ENCODE data around the gene TRIM38.
A peak's percentile ranks its signal among the peaks of the same experiment; 100 is the strongest.

Gene TRIM38

DNA sequence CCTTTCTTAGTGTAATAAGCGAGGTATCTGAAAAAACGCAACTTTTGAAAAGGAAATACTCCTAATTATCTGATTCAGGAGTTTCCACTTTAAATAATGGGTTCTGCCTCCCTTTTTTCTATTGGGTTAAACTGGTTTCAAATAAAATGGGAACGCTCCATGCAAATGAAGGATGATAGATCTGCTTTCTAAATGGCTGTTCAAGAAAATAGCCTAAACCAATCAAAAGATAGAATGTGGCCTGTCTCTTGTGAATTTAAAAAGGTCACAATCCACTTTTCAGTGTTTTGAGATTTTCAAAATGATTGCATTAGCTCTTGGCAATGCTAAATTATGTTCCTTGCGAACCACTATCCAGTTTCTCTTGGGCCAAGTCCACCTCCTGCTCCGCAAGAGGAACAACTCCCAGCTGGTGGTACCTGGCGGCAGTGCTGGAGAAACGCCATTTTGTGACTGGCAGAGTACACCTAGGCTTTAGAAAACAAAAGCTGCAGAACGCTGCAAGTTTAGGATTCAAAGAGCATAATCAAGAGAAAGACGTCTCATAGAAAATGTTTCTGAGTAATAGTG is 56.7 kb downstream of the TRIM38 start:
- Histone ChIP-seq H3K27me3 (ENCODE audit: control insufficient read depth in 1 of 2, insufficient read depth in 2 of 2, low read length in 2 of 2) (no peaks in the 10 kb centered on the region), H3K36me3 (ENCODE audit: control insufficient read depth in 1 of 2, insufficient read depth in 2 of 2, low read length in 2 of 2) (no peaks in the 10 kb centered on the region), H3K4me3 (ENCODE audit: low read depth in 1 of 2, low read length in 2 of 2) (no peak overlapping the region), H3K27ac (ENCODE audit: low read depth, low read length) (no peak overlapping the region), H3K4me1 (ENCODE audit: control insufficient read depth in 1 of 2, insufficient read depth in 2 of 2, low read length in 2 of 2) (peaks cover 5% of the 10 kb centered on the region in 2 donors), H3K9ac (ENCODE audit: low read depth in 1 of 2, low read length in 2 of 2) (no peak overlapping the region), H3K9me3 (ENCODE audit: control insufficient read depth in 1 of 2, low read length in 2 of 2) (no peaks in the 10 kb centered on the region)

DNA sequence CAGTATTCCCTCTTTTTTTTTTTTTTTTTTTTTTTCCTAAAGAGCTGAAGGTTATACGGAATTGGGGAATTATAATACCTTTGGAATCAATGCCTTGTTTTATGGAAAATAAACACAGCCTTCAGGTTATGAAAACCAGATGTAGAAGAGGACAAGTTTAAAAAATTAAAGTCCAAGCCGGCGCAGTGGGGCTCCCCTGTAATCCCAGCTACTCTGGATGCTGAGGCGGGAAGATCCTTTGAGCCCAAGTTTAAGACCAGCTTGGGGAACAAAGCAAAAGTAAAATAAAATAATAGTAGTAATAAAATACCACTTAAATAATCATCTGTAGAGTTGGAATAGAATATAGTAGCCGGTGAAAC is 57.3 kb downstream of the TRIM38 start:
- no peaks in the 10 kb centered on the region for H3K27me3 ChIP-seq (ENCODE audit: control insufficient read depth in 1 of 2, insufficient read depth in 2 of 2, low read length in 2 of 2)
- no peaks in the 10 kb centered on the region for H3K9me3 ChIP-seq (ENCODE audit: control insufficient read depth in 1 of 2, low read length in 2 of 2)
- H3K9ac ChIP-seq (ENCODE audit: low read depth in 1 of 2, low read length in 2 of 2), result peak overlapping the region in 1 of 2 donors; percentile 92
- no peaks in the 10 kb centered on the region for H3K36me3 ChIP-seq (ENCODE audit: control insufficient read depth in 1 of 2, insufficient read depth in 2 of 2, low read length in 2 of 2)
- H3K4me1 ChIP-seq (ENCODE audit: control insufficient read depth in 1 of 2, insufficient read depth in 2 of 2, low read length in 2 of 2), result peaks cover 5% of the 10 kb centered on the region in 2 donors
- H3K4me3 ChIP-seq (ENCODE audit: low read depth in 1 of 2, low read length in 2 of 2), result peak overlapping the region; percentile 85 to 88
- no peak overlapping the region for H3K27ac ChIP-seq (ENCODE audit: low read depth, low read length)

DNA sequence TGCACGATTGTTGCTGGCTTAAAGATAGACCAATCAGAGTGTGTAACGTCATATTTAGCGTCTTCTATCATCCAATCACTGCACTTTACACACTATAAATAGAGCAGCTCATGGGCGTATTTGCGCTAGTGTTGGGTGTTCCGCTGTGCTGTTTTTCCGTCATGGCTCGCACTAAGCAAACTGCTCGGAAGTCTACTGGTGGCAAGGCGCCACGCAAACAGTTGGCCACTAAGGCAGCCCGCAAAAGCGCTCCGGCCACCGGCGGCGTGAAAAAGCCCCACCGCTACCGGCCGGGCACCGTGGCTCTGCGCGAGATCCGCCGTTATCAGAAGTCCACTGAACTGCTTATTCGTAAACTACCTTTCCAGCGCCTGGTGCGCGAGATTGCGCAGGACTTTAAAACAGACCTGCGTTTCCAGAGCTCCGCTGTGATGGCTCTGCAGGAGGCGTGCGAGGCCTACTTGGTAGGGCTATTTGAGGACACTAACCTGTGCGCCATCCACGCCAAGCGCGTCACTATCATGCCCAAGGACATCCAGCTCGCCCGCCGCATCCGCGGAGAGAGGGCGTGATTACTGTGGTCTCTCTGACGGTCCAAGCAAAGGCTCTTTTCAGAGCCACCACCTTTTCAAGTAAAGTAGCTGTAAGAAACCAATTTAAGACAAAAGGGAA is 57.9 kb downstream of the TRIM38 start:
- peak overlapping the region; percentile 92 to 94 for H3K9ac ChIP-seq (ENCODE audit: low read depth in 1 of 2, low read length in 2 of 2)
- H3K27me3 ChIP-seq (ENCODE audit: control insufficient read depth in 1 of 2, insufficient read depth in 2 of 2, low read length in 2 of 2), result no peaks in the 10 kb centered on the region
- peak overlapping the region; percentile 98 for H3K27ac ChIP-seq (ENCODE audit: low read depth, low read length)
- H3K36me3 ChIP-seq (ENCODE audit: control insufficient read depth in 1 of 2, insufficient read depth in 2 of 2, low read length in 2 of 2), result no peaks in the 10 kb centered on the region
- H3K9me3 ChIP-seq (ENCODE audit: control insufficient read depth in 1 of 2, low read length in 2 of 2), result no peaks in the 10 kb centered on the region
- peaks cover 8% of the 10 kb centered on the region in 2 donors for H3K4me1 ChIP-seq (ENCODE audit: control insufficient read depth in 1 of 2, insufficient read depth in 2 of 2, low read length in 2 of 2)
- H3K4me3 ChIP-seq (ENCODE audit: low read depth in 1 of 2, low read length in 2 of 2), result peak overlapping the region; percentile 85 to 88

DNA sequence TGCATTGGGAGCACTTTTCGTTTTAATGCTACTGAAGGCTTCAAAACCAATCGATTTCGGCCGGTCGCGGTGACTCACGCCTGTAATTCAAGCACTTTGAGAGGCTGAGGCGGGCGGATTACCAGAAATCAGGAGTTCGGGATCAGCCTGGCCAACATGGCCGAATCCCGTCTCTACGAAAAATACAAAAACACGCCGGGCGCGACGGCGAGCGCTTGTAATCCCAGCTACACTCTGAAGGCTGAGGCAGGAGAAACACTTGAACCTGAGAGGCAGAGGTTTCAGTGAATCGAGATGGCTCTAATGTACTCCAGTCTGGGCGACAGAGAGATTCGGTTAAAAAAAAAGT is 58.4 kb downstream of the TRIM38 start:
- H3K4me3 ChIP-seq (ENCODE audit: low read depth in 1 of 2, low read length in 2 of 2), result peak overlapping the region; percentile 85 to 88
- no peaks in the 10 kb centered on the region for H3K36me3 ChIP-seq (ENCODE audit: control insufficient read depth in 1 of 2, insufficient read depth in 2 of 2, low read length in 2 of 2)
- peak overlapping the region; percentile 98 for H3K27ac ChIP-seq (ENCODE audit: low read depth, low read length)
- H3K27me3 ChIP-seq (ENCODE audit: control insufficient read depth in 1 of 2, insufficient read depth in 2 of 2, low read length in 2 of 2), result no peaks in the 10 kb centered on the region
- no peaks in the 10 kb centered on the region for H3K9me3 ChIP-seq (ENCODE audit: control insufficient read depth in 1 of 2, low read length in 2 of 2)
- H3K9ac ChIP-seq (ENCODE audit: low read depth in 1 of 2, low read length in 2 of 2), result peak overlapping the region; percentile 92 to 94
- peaks cover 9 to 14% of the 10 kb centered on the region in 2 donors for H3K4me1 ChIP-seq (ENCODE audit: control insufficient read depth in 1 of 2, insufficient read depth in 2 of 2, low read length in 2 of 2)

DNA sequence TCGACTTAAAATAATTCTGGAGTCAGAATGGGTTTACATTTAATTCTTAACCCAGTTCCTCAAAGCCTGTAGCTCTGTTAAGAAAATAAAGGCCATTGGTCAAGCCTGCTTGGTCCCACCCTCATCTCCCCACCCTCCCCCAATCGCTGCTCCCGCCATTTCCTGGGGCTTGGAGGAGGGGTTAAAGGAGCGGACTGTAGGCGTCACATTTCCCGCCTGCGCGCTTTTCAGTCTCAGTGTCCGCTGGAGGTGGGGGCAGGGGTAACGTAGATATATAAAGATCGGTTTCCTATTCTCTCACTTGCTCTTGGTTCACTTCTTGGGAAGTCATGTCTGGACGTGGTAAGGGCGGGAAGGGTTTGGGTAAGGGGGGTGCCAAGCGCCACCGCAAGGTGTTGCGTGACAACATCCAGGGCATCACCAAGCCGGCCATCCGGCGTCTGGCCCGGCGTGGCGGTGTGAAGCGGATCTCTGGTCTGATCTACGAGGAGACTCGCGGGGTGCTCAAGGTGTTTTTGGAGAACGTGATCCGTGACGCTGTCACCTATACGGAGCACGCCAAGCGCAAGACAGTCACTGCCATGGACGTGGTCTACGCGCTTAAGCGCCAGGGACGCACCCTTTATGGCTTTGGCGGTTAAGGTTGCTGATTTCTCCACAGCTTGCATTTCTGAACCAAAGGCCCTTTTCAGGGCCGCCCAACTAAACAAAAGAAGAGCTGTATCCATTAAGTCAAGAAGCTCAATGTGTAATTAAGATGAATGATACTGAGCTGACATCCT is 58.9 kb downstream of the TRIM38 start:
- H3K36me3 ChIP-seq (ENCODE audit: control insufficient read depth in 1 of 2, insufficient read depth in 2 of 2, low read length in 2 of 2), result no peaks in the 10 kb centered on the region
- peak overlapping the region; percentile 94 to 98 for H3K9ac ChIP-seq (ENCODE audit: low read depth in 1 of 2, low read length in 2 of 2)
- no peaks in the 10 kb centered on the region for H3K9me3 ChIP-seq (ENCODE audit: control insufficient read depth in 1 of 2, low read length in 2 of 2)
- peak overlapping the region; percentile 85 to 88 for H3K4me3 ChIP-seq (ENCODE audit: low read depth in 1 of 2, low read length in 2 of 2)
- H3K27me3 ChIP-seq (ENCODE audit: control insufficient read depth in 1 of 2, insufficient read depth in 2 of 2, low read length in 2 of 2), result no peaks in the 10 kb centered on the region
- peak overlapping the region; percentile 98 for H3K27ac ChIP-seq (ENCODE audit: low read depth, low read length)
- peaks cover 9 to 16% of the 10 kb centered on the region in 2 donors for H3K4me1 ChIP-seq (ENCODE audit: control insufficient read depth in 1 of 2, insufficient read depth in 2 of 2, low read length in 2 of 2)

DNA sequence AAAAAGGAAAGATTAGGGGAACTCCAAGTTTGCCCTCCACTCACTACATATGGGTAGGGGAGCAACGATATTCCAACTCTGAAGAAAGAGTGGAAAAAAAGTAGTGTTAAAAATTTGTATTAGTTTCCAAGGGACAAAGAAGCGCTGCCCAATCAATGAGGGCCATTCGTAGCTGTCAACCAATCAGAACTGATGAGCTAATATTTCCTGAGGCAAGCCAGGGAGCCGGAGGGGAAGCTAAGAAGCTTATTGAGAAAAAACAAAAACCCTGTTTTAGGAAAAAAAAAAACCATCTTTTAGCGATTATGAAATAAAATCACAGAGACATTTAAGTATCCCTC is 59.5 kb downstream of the TRIM38 start:
- Histone ChIP-seq H3K27me3 (ENCODE audit: control insufficient read depth in 1 of 2, insufficient read depth in 2 of 2, low read length in 2 of 2) (no peaks in the 10 kb centered on the region), H3K27ac (ENCODE audit: low read depth, low read length) (peak overlapping the region; percentile 98), H3K9ac (ENCODE audit: low read depth in 1 of 2, low read length in 2 of 2) (peak overlapping the region; percentile 94 to 98), H3K36me3 (ENCODE audit: control insufficient read depth in 1 of 2, insufficient read depth in 2 of 2, low read length in 2 of 2) (no peaks in the 10 kb centered on the region), H3K4me3 (ENCODE audit: low read depth in 1 of 2, low read length in 2 of 2) (peak overlapping the region; percentile 85 to 88), H3K4me1 (ENCODE audit: control insufficient read depth in 1 of 2, insufficient read depth in 2 of 2, low read length in 2 of 2) (peaks cover 9 to 16% of the 10 kb centered on the region in 2 donors), H3K9me3 (ENCODE audit: control insufficient read depth in 1 of 2, low read length in 2 of 2) (no peaks in the 10 kb centered on the region)

DNA sequence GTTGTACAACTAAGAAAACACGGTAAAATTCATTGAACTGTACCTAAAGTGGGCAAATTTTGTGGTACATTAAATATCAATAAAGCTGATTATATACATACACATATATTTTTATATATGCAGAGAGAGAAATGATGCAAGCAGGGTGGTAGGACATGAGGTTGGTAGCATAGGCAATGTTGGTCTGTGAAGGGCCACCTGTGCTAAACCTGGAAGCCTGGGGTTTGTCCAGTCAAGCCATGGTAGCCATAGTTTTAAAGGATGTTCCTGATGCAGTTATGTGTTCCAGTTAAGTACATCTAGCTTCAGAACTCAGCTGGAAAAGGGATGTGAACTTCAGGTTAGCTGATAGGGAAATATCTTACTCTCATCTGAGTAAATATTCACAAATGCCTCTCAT is 60.1 kb downstream of the TRIM38 start:
- no peak overlapping the region for H3K27ac ChIP-seq (ENCODE audit: low read depth, low read length)
- H3K4me1 ChIP-seq (ENCODE audit: control insufficient read depth in 1 of 2, insufficient read depth in 2 of 2, low read length in 2 of 2), result peaks cover 12 to 19% of the 10 kb centered on the region in 2 donors
- no peak overlapping the region for H3K4me3 ChIP-seq (ENCODE audit: low read depth in 1 of 2, low read length in 2 of 2)
- no peak overlapping the region for H3K9ac ChIP-seq (ENCODE audit: low read depth in 1 of 2, low read length in 2 of 2)
- no peaks in the 10 kb centered on the region for H3K9me3 ChIP-seq (ENCODE audit: control insufficient read depth in 1 of 2, low read length in 2 of 2)
- H3K36me3 ChIP-seq (ENCODE audit: control insufficient read depth in 1 of 2, insufficient read depth in 2 of 2, low read length in 2 of 2), result no peaks in the 10 kb centered on the region
- no peaks in the 10 kb centered on the region for H3K27me3 ChIP-seq (ENCODE audit: control insufficient read depth in 1 of 2, insufficient read depth in 2 of 2, low read length in 2 of 2)

DNA sequence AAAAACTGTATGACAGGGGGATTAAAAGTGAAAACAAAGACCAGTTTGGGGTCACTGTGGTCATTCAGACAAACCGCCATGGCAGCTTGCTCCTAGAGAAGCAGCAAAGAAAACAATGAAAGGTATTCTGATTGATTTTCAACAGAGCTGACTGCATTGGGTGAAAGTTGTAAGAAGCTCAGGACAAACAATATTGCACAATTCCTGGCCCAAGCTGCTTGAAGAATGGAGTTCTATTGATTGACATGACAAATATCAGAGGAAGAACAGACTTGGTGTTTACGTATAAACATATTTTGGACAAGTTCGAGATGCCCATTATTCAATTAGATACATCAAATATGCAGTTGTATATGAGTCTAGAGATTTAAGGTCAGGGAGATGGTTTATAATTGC is 62.0 kb downstream of the TRIM38 start:
- no peak overlapping the region for H3K27ac ChIP-seq (ENCODE audit: low read depth, low read length)
- H3K9me3 ChIP-seq (ENCODE audit: control insufficient read depth in 1 of 2, low read length in 2 of 2), result no peaks in the 10 kb centered on the region
- no peaks in the 10 kb centered on the region for H3K36me3 ChIP-seq (ENCODE audit: control insufficient read depth in 1 of 2, insufficient read depth in 2 of 2, low read length in 2 of 2)
- H3K9ac ChIP-seq (ENCODE audit: low read depth in 1 of 2, low read length in 2 of 2), result no peak overlapping the region
- H3K27me3 ChIP-seq (ENCODE audit: control insufficient read depth in 1 of 2, insufficient read depth in 2 of 2, low read length in 2 of 2), result no peaks in the 10 kb centered on the region
- H3K4me3 ChIP-seq (ENCODE audit: low read depth in 1 of 2, low read length in 2 of 2), result no peak overlapping the region
- peaks cover 14 to 21% of the 10 kb centered on the region in 2 donors for H3K4me1 ChIP-seq (ENCODE audit: control insufficient read depth in 1 of 2, insufficient read depth in 2 of 2, low read length in 2 of 2)

DNA sequence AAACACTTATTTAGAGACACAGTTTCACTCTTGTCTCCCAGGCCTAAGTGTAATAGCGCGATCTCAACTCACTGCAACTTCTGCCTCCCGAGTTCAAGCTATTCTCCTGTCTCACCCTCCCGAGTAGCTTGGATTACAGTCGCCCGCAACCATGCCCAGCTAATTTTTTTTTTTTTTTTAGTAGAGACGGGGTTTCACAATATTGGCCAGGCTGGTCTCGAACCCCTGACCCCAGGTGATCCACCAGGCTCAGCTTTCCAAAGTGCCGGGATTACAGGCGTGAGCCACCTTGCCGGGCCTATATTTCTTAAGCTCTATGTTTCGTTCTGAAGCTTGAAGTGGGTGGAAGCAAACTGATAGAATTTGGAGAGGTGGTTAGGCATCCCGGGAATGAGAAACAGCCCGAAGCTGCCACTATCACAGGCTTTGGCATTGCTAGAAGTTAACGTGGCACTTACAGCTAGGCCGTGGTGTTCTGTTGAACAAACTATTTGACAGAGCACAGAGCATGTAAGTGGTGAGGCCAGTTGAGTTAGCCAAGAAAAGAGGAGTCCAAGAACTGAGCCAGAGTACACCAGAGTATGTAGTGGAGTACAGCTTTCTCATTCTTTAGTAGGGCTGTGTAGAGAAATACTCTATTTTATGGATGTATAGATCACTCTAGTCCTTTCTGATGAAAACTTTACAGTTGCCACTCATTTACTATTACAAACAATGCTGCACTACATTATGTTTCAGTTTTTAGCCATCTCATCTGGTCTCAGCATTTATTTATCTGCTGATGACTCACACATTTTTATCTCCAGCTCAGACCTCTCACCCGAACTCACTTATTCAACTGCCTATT is 62.7 kb downstream of the TRIM38 start:
- Histone ChIP-seq H3K4me3 (ENCODE audit: low read depth in 1 of 2, low read length in 2 of 2) (peak overlapping the region; percentile 78 to 90), H3K36me3 (ENCODE audit: control insufficient read depth in 1 of 2, insufficient read depth in 2 of 2, low read length in 2 of 2) (no peaks in the 10 kb centered on the region), H3K27me3 (ENCODE audit: control insufficient read depth in 1 of 2, insufficient read depth in 2 of 2, low read length in 2 of 2) (no peaks in the 10 kb centered on the region), H3K4me1 (ENCODE audit: control insufficient read depth in 1 of 2, insufficient read depth in 2 of 2, low read length in 2 of 2) (peaks cover 14 to 21% of the 10 kb centered on the region in 2 donors), H3K9me3 (ENCODE audit: control insufficient read depth in 1 of 2, low read length in 2 of 2) (no peaks in the 10 kb centered on the region), H3K27ac (ENCODE audit: low read depth, low read length) (peak overlapping the region; percentile 93), H3K9ac (ENCODE audit: low read depth in 1 of 2, low read length in 2 of 2) (peak overlapping the region in 1 of 2 donors; percentile 85)
